ENCODE data around the gene FILIP1L.
A peak's percentile ranks its signal among the peaks of the same experiment; 100 is the strongest.

FILIP1L gene

GRCh38 chr3:100044369-100044768 is 69.9 kb downstream of the FILIP1L start:
- H3K79me2 ChIP-seq (ENCODE audit: low read length): no peaks in the 10 kb centered on the region
- no peak overlapping the region for H3K27ac ChIP-seq (ENCODE audit: low read length)
- TF ChIP-seq EZH2 (optimal IDR thresholded peaks at IDR 0.05; ENCODE audit: low read depth, low read length): no peak
- TF ChIP-seq EZH2phosphoT487 (IDR thresholded peaks at IDR 0.05; ENCODE audit: low read length): no peak
- TF ChIP-seq, protein P1, sequence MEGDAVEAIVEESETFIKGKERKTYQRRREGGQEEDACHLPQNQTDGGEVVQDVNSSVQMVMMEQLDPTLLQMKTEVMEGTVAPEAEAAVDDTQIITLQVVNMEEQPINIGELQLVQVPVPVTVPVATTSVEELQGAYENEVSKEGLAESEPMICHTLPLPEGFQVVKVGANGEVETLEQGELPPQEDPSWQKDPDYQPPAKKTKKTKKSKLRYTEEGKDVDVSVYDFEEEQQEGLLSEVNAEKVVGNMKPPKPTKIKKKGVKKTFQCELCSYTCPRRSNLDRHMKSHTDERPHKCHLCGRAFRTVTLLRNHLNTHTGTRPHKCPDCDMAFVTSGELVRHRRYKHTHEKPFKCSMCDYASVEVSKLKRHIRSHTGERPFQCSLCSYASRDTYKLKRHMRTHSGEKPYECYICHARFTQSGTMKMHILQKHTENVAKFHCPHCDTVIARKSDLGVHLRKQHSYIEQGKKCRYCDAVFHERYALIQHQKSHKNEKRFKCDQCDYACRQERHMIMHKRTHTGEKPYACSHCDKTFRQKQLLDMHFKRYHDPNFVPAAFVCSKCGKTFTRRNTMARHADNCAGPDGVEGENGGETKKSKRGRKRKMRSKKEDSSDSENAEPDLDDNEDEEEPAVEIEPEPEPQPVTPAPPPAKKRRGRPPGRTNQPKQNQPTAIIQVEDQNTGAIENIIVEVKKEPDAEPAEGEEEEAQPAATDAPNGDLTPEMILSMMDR (IDR thresholded peaks at IDR 0.05; ENCODE audit: low read length): no peak
- no peaks in the 10 kb centered on the region for H3K9me3 ChIP-seq (replicated peaks; ENCODE audit: insufficient read depth, low read length)
- H2AFZ ChIP-seq (ENCODE audit: low read length): no peak overlapping the region
- peaks cover 12% of the 10 kb centered on the region; the same call in 1 of the 2 replicates for H3F3A ChIP-seq (ENCODE audit: insufficient read depth, low read length)
- no peaks in the 10 kb centered on the region for H3K9me2 ChIP-seq (replicated peaks; ENCODE audit: insufficient read depth, low read length)
- H3K36me3 ChIP-seq (replicated peaks; ENCODE audit: insufficient read depth, low read length): no peaks in the 10 kb centered on the region
- H3K4me1 ChIP-seq (ENCODE audit: low read length): peaks cover 36% of the 10 kb centered on the region
- H3K27me3 ChIP-seq (replicated peaks; ENCODE audit: insufficient read depth, low read length): peaks cover 3% of the 10 kb centered on the region; the same call in 1 of the 2 replicates
- no peak overlapping the region for H3K4me2 ChIP-seq (ENCODE audit: low read depth, low read length)
- no peak overlapping the region for H3K4me3 ChIP-seq (ENCODE audit: low read length)
- H3K9ac ChIP-seq (ENCODE audit: low read length): no peak overlapping the region
- peak; percentile 55 for DNase-seq
- no peaks in the 10 kb centered on the region for H4K20me1 ChIP-seq (ENCODE audit: insufficient read depth, low read length)

DNA sequence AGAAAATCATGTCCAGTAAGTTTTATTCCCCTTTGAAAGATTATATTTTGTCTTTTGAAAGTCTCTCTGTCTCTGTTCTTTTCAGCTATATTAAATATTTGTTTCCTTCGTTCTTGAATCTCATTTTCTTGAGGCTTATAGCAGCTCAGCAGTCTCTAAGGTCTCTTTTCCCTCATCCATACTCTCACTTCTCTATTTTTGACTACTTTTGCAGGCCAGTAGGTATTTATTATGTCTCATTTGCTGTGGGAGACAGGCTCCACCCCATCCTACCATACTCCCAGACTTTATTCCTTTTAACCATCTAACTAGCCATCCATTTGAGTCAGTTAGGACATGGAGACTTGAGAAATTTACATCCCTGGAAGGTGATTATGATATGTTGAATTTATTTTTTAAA is 71.0 kb downstream of the FILIP1L start:
- no peak for TF ChIP-seq EZH2phosphoT487 (IDR thresholded peaks at IDR 0.05; ENCODE audit: low read length)
- TF ChIP-seq, protein P1 (IDR thresholded peaks at IDR 0.05; ENCODE audit: low read length): no peak
- no peak for TF ChIP-seq EZH2 (optimal IDR thresholded peaks at IDR 0.05; ENCODE audit: low read depth, low read length)
- peaks cover 12% of the 10 kb centered on the region; the same call in 1 of the 2 replicates for H3F3A ChIP-seq (ENCODE audit: insufficient read depth, low read length)
- H3K4me2 ChIP-seq (ENCODE audit: low read depth, low read length): no peak overlapping the region
- no peak overlapping the region for H3K9ac ChIP-seq (ENCODE audit: low read length)
- H3K27me3 ChIP-seq (replicated peaks; ENCODE audit: insufficient read depth, low read length): no peaks in the 10 kb centered on the region
- H3K36me3 ChIP-seq (replicated peaks; ENCODE audit: insufficient read depth, low read length): no peaks in the 10 kb centered on the region
- H2AFZ ChIP-seq (ENCODE audit: low read length): no peak overlapping the region
- H3K9me2 ChIP-seq (replicated peaks; ENCODE audit: insufficient read depth, low read length): no peaks in the 10 kb centered on the region
- H4K20me1 ChIP-seq (ENCODE audit: insufficient read depth, low read length): no peaks in the 10 kb centered on the region
- H3K4me1 ChIP-seq (ENCODE audit: low read length): peaks cover 32% of the 10 kb centered on the region
- no peaks in the 10 kb centered on the region for H3K79me2 ChIP-seq (ENCODE audit: low read length)
- DNase-seq: no peak
- H3K27ac ChIP-seq (ENCODE audit: low read length): no peak overlapping the region
- H3K4me3 ChIP-seq (ENCODE audit: low read length): no peak overlapping the region
- H3K9me3 ChIP-seq (replicated peaks; ENCODE audit: insufficient read depth, low read length): no peaks in the 10 kb centered on the region

- Histone ChIP-seq H3K27ac (ENCODE audit: low read length) (no peak overlapping the region), H3K9ac (ENCODE audit: low read length) (no peak overlapping the region), H3K36me3 (replicated peaks; ENCODE audit: insufficient read depth, low read length) (no peaks in the 10 kb centered on the region), H3K9me2 (replicated peaks; ENCODE audit: insufficient read depth, low read length) (no peaks in the 10 kb centered on the region), H4K20me1 (ENCODE audit: insufficient read depth, low read length) (no peaks in the 10 kb centered on the region), H3K9me3 (replicated peaks; ENCODE audit: insufficient read depth, low read length) (no peaks in the 10 kb centered on the region), H2AFZ (ENCODE audit: low read length) (no peak overlapping the region), H3K27me3 (replicated peaks; ENCODE audit: insufficient read depth, low read length) (no peaks in the 10 kb centered on the region), H3K4me1 (ENCODE audit: low read length) (peaks cover 23% of the 10 kb centered on the region), H3K4me3 (ENCODE audit: low read length) (no peak overlapping the region), H3F3A (ENCODE audit: insufficient read depth, low read length) (peaks cover 7% of the 10 kb centered on the region; the same call in 1 of the 2 replicates), H3K4me2 (ENCODE audit: low read depth, low read length) (no peak overlapping the region), H3K79me2 (ENCODE audit: low read length) (no peaks in the 10 kb centered on the region)
- TF ChIP-seq, protein P1 (IDR thresholded peaks at IDR 0.05; ENCODE audit: low read length): no peak
- TF ChIP-seq EZH2phosphoT487 (IDR thresholded peaks at IDR 0.05; ENCODE audit: low read length) (no peak), EZH2 (optimal IDR thresholded peaks at IDR 0.05; ENCODE audit: low read depth, low read length) (no peak)
- DNase-seq: no peak
Measured at GRCh38 chr3:100042166-100042981, 71.9 kb downstream of the FILIP1L start.

Data from MM.1S (cell line).